ENCODE results near the gene INCENP. TPM values are rescaled to one million over a fixed set of nuclear protein-coding genes. Genes with fewer than 3 reads are reported as not detected.

INCENP gene
- total and polyA plus RNA-seq, 10 of the 15 experiments (the other 5 are each of a cell fraction or from before 2014, with no cell fraction given), result 1.4 to 96.8 (median 29.0) TPM

DNA sequence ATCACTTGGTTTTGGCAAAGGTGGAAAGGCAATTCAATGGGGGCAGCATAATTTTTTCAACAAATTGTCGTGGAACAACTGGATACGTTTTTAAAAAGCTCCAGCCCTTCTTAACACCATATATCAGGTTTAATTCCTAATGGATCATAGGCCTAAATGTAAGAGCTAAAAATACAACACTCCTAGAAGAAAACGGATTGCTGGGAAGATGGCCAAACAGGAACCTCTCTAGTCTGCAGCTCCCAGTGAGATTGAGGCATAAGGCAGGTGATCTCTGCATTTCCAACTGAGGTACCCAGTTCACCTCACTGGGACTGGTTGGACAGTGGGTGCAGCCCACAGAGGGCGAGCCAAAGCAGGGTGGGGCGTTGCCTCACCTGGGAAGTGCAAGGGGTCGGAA is 33.8 kb downstream of the INCENP start (continued):
- TF ChIP-seq, protein P1, sequence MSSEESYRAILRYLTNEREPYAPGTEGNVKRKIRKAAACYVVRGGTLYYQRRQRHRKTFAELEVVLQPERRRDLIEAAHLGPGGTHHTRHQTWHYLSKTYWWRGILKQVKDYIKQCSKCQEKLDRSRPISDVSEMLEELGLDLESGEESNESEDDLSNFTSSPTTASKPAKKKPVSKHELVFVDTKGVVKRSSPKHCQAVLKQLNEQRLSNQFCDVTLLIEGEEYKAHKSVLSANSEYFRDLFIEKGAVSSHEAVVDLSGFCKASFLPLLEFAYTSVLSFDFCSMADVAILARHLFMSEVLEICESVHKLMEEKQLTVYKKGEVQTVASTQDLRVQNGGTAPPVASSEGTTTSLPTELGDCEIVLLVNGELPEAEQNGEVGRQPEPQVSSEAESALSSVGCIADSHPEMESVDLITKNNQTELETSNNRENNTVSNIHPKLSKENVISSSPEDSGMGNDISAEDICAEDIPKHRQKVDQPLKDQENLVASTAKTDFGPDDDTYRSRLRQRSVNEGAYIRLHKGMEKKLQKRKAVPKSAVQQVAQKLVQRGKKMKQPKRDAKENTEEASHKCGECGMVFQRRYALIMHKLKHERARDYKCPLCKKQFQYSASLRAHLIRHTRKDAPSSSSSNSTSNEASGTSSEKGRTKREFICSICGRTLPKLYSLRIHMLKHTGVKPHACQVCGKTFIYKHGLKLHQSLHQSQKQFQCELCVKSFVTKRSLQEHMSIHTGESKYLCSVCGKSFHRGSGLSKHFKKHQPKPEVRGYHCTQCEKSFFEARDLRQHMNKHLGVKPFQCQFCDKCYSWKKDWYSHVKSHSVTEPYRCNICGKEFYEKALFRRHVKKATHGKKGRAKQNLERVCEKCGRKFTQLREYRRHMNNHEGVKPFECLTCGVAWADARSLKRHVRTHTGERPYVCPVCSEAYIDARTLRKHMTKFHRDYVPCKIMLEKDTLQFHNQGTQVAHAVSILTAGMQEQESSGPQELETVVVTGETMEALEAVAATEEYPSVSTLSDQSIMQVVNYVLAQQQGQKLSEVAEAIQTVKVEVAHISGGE (CRISPR knock-in tag; IDR thresholded peaks at IDR 0.05), result no peak

DNA sequence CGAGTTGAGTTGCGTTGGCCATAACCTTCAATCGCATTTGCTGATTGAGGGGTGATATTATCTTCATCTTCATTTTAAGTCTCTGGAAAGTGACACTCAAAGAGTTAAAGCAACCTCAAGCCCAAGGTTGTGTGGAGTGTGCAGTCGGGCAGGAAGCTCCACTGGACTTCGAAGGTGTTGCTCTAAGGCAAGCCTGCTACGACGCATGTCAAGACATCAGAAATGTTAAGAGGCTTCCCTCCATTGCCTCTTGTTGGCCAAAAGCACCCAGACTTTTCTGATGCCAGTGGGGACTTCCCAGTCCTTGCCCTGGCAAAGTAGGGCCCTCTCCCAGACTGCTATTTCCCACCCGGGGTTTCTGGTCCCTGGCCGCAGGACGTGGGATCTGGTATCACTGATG is 42.6 kb downstream of the INCENP start:
- Histone ChIP-seq H3K4me2 (ENCODE audit: control insufficient read depth, insufficient read depth) (no peak overlapping the region), H3K9ac (ENCODE audit: control insufficient read depth, insufficient read depth, low read length) (no peak overlapping the region), H3K4me1 (ENCODE audit: control insufficient read depth, insufficient read depth, low read length) (no peaks in the 10 kb centered on the region), H3K9me3 (replicated peaks; ENCODE audit: control insufficient read depth, insufficient read depth, low read length) (no peaks in the 10 kb centered on the region), H4K20me1 (ENCODE audit: control insufficient read depth, insufficient read depth) (no peaks in the 10 kb centered on the region), H3K36me3 (ENCODE audit: control insufficient read depth in 2 of 2, insufficient read depth in 2 of 2, low read length in 1 of 2) (no peaks in the 10 kb centered on the region), H3K27ac (ENCODE audit: control insufficient read depth, insufficient read depth) (no peak overlapping the region), H3K79me2 (ENCODE audit: control insufficient read depth, insufficient read depth, low read length) (no peaks in the 10 kb centered on the region), H2AFZ (ENCODE audit: control insufficient read depth, low read depth, low read length) (no peak overlapping the region), H3K4me3 (no peak overlapping the region), H3K27me3 (replicated peaks in 1 of 2; ENCODE audit: control insufficient read depth in 2 of 2, insufficient read depth in 2 of 2, low read length in 1 of 2) (peaks cover 0 to 2% of the 10 kb centered on the region in 2 experiments; a peak in 1 of 4 replicates)
- POLR2A ChIA-PET, result no interaction called here
- RAD21 ChIA-PET (ENCODE audit: unreplicated experiment), result no interaction called here
- WGBS (ENCODE audit: insufficient coverage, insufficient replicate concordance, low lambda C conversion rate, missing lambda C conversion rate), result 76% methylated on average over 10 of the region's 10 CpGs
- TF ChIP-seq, protein P2, sequence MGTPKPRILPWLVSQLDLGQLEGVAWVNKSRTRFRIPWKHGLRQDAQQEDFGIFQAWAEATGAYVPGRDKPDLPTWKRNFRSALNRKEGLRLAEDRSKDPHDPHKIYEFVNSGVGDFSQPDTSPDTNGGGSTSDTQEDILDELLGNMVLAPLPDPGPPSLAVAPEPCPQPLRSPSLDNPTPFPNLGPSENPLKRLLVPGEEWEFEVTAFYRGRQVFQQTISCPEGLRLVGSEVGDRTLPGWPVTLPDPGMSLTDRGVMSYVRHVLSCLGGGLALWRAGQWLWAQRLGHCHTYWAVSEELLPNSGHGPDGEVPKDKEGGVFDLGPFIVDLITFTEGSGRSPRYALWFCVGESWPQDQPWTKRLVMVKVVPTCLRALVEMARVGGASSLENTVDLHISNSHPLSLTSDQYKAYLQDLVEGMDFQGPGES (IDR thresholded peaks at IDR 0.05), result no peak
- TF ChIP-seq TAF1 (IDR thresholded peaks at IDR 0.05; ENCODE audit: borderline replicate concordance, low read depth, low read length), result no peak
- TF ChIP-seq, protein P3, sequence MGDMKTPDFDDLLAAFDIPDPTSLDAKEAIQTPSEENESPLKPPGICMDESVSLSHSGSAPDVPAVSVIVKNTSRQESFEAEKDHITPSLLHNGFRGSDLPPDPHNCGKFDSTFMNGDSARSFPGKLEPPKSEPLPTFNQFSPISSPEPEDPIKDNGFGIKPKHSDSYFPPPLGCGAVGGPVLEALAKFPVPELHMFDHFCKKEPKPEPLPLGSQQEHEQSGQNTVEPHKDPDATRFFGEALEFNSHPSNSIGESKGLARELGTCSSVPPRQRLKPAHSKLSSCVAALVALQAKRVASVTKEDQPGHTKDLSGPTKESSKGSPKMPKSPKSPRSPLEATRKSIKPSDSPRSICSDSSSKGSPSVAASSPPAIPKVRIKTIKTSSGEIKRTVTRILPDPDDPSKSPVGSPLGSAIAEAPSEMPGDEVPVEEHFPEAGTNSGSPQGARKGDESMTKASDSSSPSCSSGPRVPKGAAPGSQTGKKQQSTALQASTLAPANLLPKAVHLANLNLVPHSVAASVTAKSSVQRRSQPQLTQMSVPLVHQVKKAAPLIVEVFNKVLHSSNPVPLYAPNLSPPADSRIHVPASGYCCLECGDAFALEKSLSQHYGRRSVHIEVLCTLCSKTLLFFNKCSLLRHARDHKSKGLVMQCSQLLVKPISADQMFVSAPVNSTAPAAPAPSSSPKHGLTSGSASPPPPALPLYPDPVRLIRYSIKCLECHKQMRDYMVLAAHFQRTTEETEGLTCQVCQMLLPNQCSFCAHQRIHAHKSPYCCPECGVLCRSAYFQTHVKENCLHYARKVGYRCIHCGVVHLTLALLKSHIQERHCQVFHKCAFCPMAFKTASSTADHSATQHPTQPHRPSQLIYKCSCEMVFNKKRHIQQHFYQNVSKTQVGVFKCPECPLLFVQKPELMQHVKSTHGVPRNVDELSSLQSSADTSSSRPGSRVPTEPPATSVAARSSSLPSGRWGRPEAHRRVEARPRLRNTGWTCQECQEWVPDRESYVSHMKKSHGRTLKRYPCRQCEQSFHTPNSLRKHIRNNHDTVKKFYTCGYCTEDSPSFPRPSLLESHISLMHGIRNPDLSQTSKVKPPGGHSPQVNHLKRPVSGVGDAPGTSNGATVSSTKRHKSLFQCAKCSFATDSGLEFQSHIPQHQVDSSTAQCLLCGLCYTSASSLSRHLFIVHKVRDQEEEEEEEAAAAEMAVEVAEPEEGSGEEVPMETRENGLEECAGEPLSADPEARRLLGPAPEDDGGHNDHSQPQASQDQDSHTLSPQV (IDR thresholded peaks at IDR 0.05), result no peak
- no peak for TF ChIP-seq ZNF207 (IDR thresholded peaks at IDR 0.05; ENCODE audit: borderline replicate concordance)
- no peak for TF ChIP-seq POLR2AphosphoS5 (IDR thresholded peaks at IDR 0.05; ENCODE audit: low read length)
- TF ChIP-seq IKZF2 (IDR thresholded peaks at IDR 0.05), result no peak
- TF ChIP-seq EGR1 (IDR thresholded peaks at IDR 0.05; ENCODE audit: borderline replicate concordance in 1 of 2, low read depth in 2 of 2, low read length in 2 of 2), result no peak
- TF ChIP-seq CREM (IDR thresholded peaks at IDR 0.05; ENCODE audit: low read depth), result no peak
- no peak for TF ChIP-seq CREB1 (IDR thresholded peaks at IDR 0.05; ENCODE audit: low read depth)
- intact Hi-C loops (cut with micrococcal nuclease; ENCODE audit: unreplicated experiment), result no loop called here
- in situ Hi-C loops (cut with MboI), result no loop called here
- CTCF ChIA-PET, result no interaction called here
- FAIRE-seq (no peak), DNase-seq (ENCODE audit: low read depth, low spot score) (no peak), ATAC-seq (no peak)
- no TSS peak for BruUV-seq (replicated peaks)
- SMC1A ChIA-PET (ENCODE audit: uncharacterized antibody, unreplicated experiment), result no interaction called here
